ENCODE data around the gene NMT2. TPM values are rescaled to one million over a fixed set of nuclear protein-coding genes. Genes with fewer than 3 reads are reported as not detected.

Gene NMT2
- total RNA-seq, 1 experiment from 2014 or later: 14.3 TPM

DNA sequence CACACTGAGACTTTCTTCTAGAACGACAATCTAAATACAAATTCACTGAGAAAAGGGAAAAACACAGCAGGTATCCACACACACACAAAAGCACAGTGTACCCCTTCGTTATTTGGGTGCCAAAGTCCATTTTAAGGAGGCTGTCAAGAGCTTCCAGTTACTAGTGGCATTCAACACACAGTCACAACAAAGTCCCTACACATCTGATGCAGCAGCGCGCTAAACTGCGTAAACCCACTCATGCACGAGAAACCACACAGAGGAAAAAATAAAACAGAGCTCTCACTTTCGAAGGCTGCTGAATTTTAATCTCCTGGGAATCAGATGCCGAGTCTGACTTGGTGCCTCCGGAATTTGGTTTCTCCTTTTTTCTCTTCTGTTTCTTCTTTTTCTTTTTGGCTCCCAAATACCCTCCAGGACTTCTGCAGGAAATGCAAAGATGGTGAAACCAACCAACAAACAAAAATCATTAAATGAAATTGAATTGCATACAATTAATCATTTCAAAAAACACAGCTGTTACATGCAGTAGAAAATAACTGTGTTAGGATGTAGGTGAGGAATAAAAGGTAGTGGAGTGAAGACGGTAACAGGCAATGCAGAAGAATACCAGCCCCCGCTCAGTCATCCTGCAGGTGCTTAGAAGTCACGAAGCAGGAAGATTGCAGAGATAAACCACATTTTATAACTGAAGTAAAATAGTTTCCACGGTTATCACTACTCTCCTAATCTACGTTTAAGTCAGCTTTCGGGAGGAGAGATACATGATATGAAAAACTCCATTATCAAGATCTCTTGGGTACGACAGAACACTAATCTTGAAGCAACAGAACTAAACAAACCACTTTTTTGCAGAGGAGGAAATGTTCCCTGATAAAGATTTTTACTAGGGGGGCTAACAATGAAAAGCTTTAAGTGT is 27.1 kb downstream of the NMT2 start:
- CTCF ChIA-PET: no interaction called here
- no peak overlapping the region for H3K27ac ChIP-seq (ENCODE audit: low read length)
- BruUV-seq (replicated peaks): no TSS peak
- in situ Hi-C loops (cut with HindIII; ENCODE audit: low pct_unique_long_range_greater_than_20kb, low sequenced_read_pairs): no loop called here
- ATAC-seq (no peak), DNase-seq (ENCODE audit: low read depth, low spot score) (no peak)
- intact Hi-C loops (cut with micrococcal nuclease; ENCODE audit: unreplicated experiment): no loop called here
- no peaks in the 10 kb centered on the region for H3K4me1 ChIP-seq (ENCODE audit: control insufficient read depth, insufficient read depth, low read length)
- TF ChIP-seq, protein P1, sequence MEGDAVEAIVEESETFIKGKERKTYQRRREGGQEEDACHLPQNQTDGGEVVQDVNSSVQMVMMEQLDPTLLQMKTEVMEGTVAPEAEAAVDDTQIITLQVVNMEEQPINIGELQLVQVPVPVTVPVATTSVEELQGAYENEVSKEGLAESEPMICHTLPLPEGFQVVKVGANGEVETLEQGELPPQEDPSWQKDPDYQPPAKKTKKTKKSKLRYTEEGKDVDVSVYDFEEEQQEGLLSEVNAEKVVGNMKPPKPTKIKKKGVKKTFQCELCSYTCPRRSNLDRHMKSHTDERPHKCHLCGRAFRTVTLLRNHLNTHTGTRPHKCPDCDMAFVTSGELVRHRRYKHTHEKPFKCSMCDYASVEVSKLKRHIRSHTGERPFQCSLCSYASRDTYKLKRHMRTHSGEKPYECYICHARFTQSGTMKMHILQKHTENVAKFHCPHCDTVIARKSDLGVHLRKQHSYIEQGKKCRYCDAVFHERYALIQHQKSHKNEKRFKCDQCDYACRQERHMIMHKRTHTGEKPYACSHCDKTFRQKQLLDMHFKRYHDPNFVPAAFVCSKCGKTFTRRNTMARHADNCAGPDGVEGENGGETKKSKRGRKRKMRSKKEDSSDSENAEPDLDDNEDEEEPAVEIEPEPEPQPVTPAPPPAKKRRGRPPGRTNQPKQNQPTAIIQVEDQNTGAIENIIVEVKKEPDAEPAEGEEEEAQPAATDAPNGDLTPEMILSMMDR (IDR thresholded peaks at IDR 0.05): no peak
- TF ChIP-seq, protein P2, sequence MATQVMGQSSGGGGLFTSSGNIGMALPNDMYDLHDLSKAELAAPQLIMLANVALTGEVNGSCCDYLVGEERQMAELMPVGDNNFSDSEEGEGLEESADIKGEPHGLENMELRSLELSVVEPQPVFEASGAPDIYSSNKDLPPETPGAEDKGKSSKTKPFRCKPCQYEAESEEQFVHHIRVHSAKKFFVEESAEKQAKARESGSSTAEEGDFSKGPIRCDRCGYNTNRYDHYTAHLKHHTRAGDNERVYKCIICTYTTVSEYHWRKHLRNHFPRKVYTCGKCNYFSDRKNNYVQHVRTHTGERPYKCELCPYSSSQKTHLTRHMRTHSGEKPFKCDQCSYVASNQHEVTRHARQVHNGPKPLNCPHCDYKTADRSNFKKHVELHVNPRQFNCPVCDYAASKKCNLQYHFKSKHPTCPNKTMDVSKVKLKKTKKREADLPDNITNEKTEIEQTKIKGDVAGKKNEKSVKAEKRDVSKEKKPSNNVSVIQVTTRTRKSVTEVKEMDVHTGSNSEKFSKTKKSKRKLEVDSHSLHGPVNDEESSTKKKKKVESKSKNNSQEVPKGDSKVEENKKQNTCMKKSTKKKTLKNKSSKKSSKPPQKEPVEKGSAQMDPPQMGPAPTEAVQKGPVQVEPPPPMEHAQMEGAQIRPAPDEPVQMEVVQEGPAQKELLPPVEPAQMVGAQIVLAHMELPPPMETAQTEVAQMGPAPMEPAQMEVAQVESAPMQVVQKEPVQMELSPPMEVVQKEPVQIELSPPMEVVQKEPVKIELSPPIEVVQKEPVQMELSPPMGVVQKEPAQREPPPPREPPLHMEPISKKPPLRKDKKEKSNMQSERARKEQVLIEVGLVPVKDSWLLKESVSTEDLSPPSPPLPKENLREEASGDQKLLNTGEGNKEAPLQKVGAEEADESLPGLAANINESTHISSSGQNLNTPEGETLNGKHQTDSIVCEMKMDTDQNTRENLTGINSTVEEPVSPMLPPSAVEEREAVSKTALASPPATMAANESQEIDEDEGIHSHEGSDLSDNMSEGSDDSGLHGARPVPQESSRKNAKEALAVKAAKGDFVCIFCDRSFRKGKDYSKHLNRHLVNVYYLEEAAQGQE (IDR thresholded peaks at IDR 0.05; ENCODE audit: insufficient read depth in 1 of 2, low read depth in 2 of 2, low read length in 1 of 2): no peak
- TF ChIP-seq POLR2AphosphoS5 (IDR thresholded peaks at IDR 0.05; ENCODE audit: low read depth, low read length): no peak
- H3K27me3 ChIP-seq (ENCODE audit: control insufficient read depth, insufficient read depth, low read length): no peaks in the 10 kb centered on the region
- H3K9me3 ChIP-seq (ENCODE audit: control insufficient read depth, insufficient read depth, low read depth, low read length): no peaks in the 10 kb centered on the region
- H3K4me3 ChIP-seq (ENCODE audit: low read depth in 2 of 2, low read length in 2 of 2): no peak overlapping the region
- no peaks in the 10 kb centered on the region for H3K36me3 ChIP-seq (ENCODE audit: control insufficient read depth, insufficient read depth, low read length)
- POLR2A ChIA-PET: no interaction called here

DNA sequence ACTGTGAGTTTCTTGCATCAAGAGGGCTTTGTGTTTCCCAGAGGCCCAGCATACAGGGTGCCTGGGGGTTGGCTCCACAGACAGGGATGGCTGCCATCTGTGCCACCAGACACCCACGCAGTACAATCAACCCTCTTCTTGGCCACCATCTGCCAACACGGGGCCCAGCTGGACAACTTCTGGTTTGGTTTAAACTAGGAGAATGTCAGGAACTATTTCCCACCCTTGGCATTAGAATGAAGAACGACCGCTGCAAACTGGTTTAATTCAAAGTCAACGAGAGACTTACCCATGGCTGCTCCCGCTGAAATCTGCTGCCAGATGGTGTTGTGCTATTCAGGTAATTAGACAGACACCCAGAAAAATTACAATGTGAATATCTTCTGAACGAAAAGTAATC is 27.8 kb downstream of the NMT2 start:
- POLR2A ChIA-PET: no interaction called here

More for the DNA sequence above, 27.8 kb downstream of the NMT2 start:
- in situ Hi-C loops (cut with HindIII; ENCODE audit: low pct_unique_long_range_greater_than_20kb, low sequenced_read_pairs) (no loop called here), intact Hi-C loops (cut with micrococcal nuclease; ENCODE audit: unreplicated experiment) (no loop called here)
- Histone ChIP-seq H3K9me3 (ENCODE audit: control insufficient read depth, insufficient read depth, low read depth, low read length) (no peaks in the 10 kb centered on the region), H3K36me3 (ENCODE audit: control insufficient read depth, insufficient read depth, low read length) (no peaks in the 10 kb centered on the region), H3K4me1 (ENCODE audit: control insufficient read depth, insufficient read depth, low read length) (no peaks in the 10 kb centered on the region), H3K27me3 (ENCODE audit: control insufficient read depth, insufficient read depth, low read length) (no peaks in the 10 kb centered on the region), H3K4me3 (ENCODE audit: low read depth in 2 of 2, low read length in 2 of 2) (no peak overlapping the region), H3K27ac (ENCODE audit: low read length) (no peak overlapping the region)
- TF ChIP-seq TCF7L2 (IDR thresholded peaks at IDR 0.05; ENCODE audit: low read depth, low read length): no peak
- no peak for TF ChIP-seq SIN3A (IDR thresholded peaks at IDR 0.05; ENCODE audit: borderline replicate concordance, insufficient read depth, low read depth, low read length)
- no peak for TF ChIP-seq POLR2AphosphoS5 (IDR thresholded peaks at IDR 0.05; ENCODE audit: low read depth, low read length)
- TF ChIP-seq, protein P2 (IDR thresholded peaks at IDR 0.05; ENCODE audit: insufficient read depth in 1 of 2, low read depth in 2 of 2, low read length in 1 of 2): no peak
- TF ChIP-seq, protein P1 (IDR thresholded peaks at IDR 0.05): no peak
- BruUV-seq (replicated peaks): no TSS peak
- no peak for ATAC-seq
- CTCF ChIA-PET: no interaction called here
- no peak for DNase-seq (ENCODE audit: low read depth, low spot score)

All from Panc1 (cell line).